Posterior cingulate gyrus (tissue), 11 donors: ENCODE data around the gene RNF213.

Experiments used
- DNase-seq, 10 donors: peaks; one replicate each; pipeline versions ENCODE4 v3.0.0 to v3.0.0-alpha.2; 2020 to 2021; ENCODE audit warnings: mixed read lengths in 3 of 10
- intact Hi-C: fragments of 100-400 bp; cut with DNase I; formaldehyde crosslinking; loops from one replicate; pipeline ENCODE4 v1.15.1; 2023

The RNF213 gene

GRCh38 chr17:80374039-80374731, 113.5 kb downstream of the RNF213 start:
- DNase-seq = peak in 3 of 10 donors; percentile 43 to 76 (median 55)
- intact Hi-C loops = no loop called here

- intact Hi-C loops = no loop called here
- DNase-seq = peak in 2 of 10 donors; percentile 44 to 52
These were observed 114.3 kb downstream of the RNF213 start for GRCh38 chr17:80374732-80375585.

- DNase-seq = peak in 1 of 10 donors; percentile 27
- intact Hi-C loops = no loop called here
These were observed 115.9 kb downstream of the RNF213 start for GRCh38 chr17:80376531-80376930.

- intact Hi-C loops = no loop called here
- DNase-seq = peak in 2 of 10 donors; percentile 35 to 45
These were observed 117.1 kb downstream of the RNF213 start for GRCh38 chr17:80377798-80378197.

GRCh38 chr17:80379348-80379747, 118.7 kb downstream of the RNF213 start:
- peak in 1 of 10 donors; percentile 54 for DNase-seq
- intact Hi-C loops = no loop called here

- intact Hi-C loops = no loop called here
- no peak for DNase-seq
These were observed 119.4 kb downstream of the RNF213 start for GRCh38 chr17:80380068-80380467.

GRCh38 chr17:80380555-80381002, 119.9 kb downstream of the RNF213 start:
- intact Hi-C loops = no loop called here
- peak in 1 of 10 donors; percentile 57 for DNase-seq

- DNase-seq = no peak
These were observed 120.8 kb downstream of the RNF213 start for GRCh38 chr17:80381416-80381923.

GRCh38 chr17:80382446-80382845, 121.8 kb downstream of the RNF213 start:
- intact Hi-C loops = no loop called here
- no peak for DNase-seq

More at GRCh38 chr17:80381416-80381923, 120.8 kb downstream of the RNF213 start:
- intact Hi-C loops = no loop called here

GRCh38 chr17:80382956-80383355, 122.3 kb downstream of the RNF213 start:
- intact Hi-C loops = no loop called here
- no peak for DNase-seq

- no peak for DNase-seq
- intact Hi-C loops = no loop called here
These were observed 123.7 kb downstream of the RNF213 start for GRCh38 chr17:80384078-80384960.

GRCh38 chr17:80385046-80385445, 124.4 kb downstream of the RNF213 start:
- no peak for DNase-seq
- intact Hi-C loops = no loop called here

GRCh38 chr17:80386341-80386740, 125.7 kb downstream of the RNF213 start:
- intact Hi-C loops = no loop called here
- DNase-seq = no peak

GRCh38 chr17:80387071-80387470, 126.4 kb downstream of the RNF213 start:
- DNase-seq = no peak
- intact Hi-C loops = no loop called here

GRCh38 chr17:80388175-80388574, 127.5 kb downstream of the RNF213 start:
- no peak for DNase-seq
- intact Hi-C loops = no loop called here

- DNase-seq = no peak
- intact Hi-C loops = no loop called here
These were observed 127.9 kb downstream of the RNF213 start for GRCh38 chr17:80388601-80389000.

- intact Hi-C loops = no loop called here
- no peak for DNase-seq
These were observed 128.7 kb downstream of the RNF213 start for GRCh38 chr17:80389011-80389995.

- intact Hi-C loops = no loop called here
- no peak for DNase-seq
These were observed 132.7 kb downstream of the RNF213 start for GRCh38 chr17:80393241-80393890.

GRCh38 chr17:80393961-80394360, 133.3 kb downstream of the RNF213 start:
- intact Hi-C loops = no loop called here
- DNase-seq = no peak
